Fibroblast of lung (primary cell): ENCODE results near the gene TTC24. TPM values are rescaled to one million over a fixed set of nuclear protein-coding genes. Genes with fewer than 3 reads are reported as not detected.

Experiments
- DNase-seq, 2 donors: peaks; one replicate each; pipeline versions ENCODE4 v3.0.0 to v3.0.0-alpha.2; 2010; ENCODE audit warnings: low read depth in 2 of 2
- H2AFZ ChIP-seq: 2 replicates; pipeline ENCODE4 v1.5.1; 2012; ENCODE audit warnings: low read length, control low read depth, inconsistent platforms
- H3K27ac ChIP-seq: 2 replicates; pipeline ENCODE4 v1.5.1; 2011; ENCODE audit warnings: low read length, control low read depth; ENCODE audit not compliant: insufficient read depth
- H3K27me3 ChIP-seq: 2 replicates; pipeline ENCODE4 v1.5.1; 2011; ENCODE audit warnings: mild to moderate bottlenecking, low read length; ENCODE audit not compliant: control insufficient read depth, insufficient read depth
- H3K36me3 ChIP-seq: 2 replicates; pipeline ENCODE4 v1.5.1; 2011; ENCODE audit warnings: low read length; ENCODE audit not compliant: control insufficient read depth, insufficient read depth
- H3K4me1 ChIP-seq: 2 replicates; pipeline ENCODE4 v1.5.1; 2011; ENCODE audit warnings: low read length; ENCODE audit not compliant: control insufficient read depth, insufficient read depth; ENCODE audit errors: extremely low read depth
- H3K4me2 ChIP-seq: 2 replicates; pipeline ENCODE4 v1.5.1; 2011; ENCODE audit warnings: low read length, control low read depth; ENCODE audit not compliant: insufficient read depth; ENCODE audit errors: extremely low read depth
- H3K4me3 ChIP-seq, 4 experiments: fragments of 200-600 bp in 1 of 4; sonication (generic) in 1 of 4; replicated peaks in 1 of 4; 2 replicates each; pipeline ENCODE4 v1.5.1; 2011 to 2016; ENCODE audit warnings: low read length in 4 of 4, low read depth in 3 of 4, mild to moderate bottlenecking in 3 of 4, control low read depth in 2 of 4, inconsistent platforms in 1 of 4, mixed read lengths in 1 of 4; ENCODE audit not compliant: insufficient read depth in 1 of 4; ENCODE audit errors: control extremely low read depth in 1 of 4
- H3K79me2 ChIP-seq: 2 replicates; pipeline ENCODE4 v1.5.1; 2012; ENCODE audit warnings: mild to moderate bottlenecking, low read length, inconsistent platforms; ENCODE audit not compliant: control insufficient read depth, insufficient read depth
- H3K9ac ChIP-seq: 2 replicates; pipeline ENCODE4 v1.5.1; 2011; ENCODE audit warnings: mild to moderate bottlenecking, low read length, control low read depth; ENCODE audit not compliant: insufficient read depth
- H3K9me3 ChIP-seq: 2 replicates; pipeline ENCODE4 v1.5.1; 2012; ENCODE audit warnings: low read depth, low read length; ENCODE audit not compliant: control insufficient read depth, insufficient read depth
- H4K20me1 ChIP-seq: 2 replicates; pipeline ENCODE4 v1.5.1; 2011; ENCODE audit warnings: low read length; ENCODE audit not compliant: control insufficient read depth, insufficient read depth; ENCODE audit errors: extremely low read depth
- CTCF ChIP-seq, 2 donors: IDR thresholded peaks in 1 of 2; conservative IDR thresholded peaks in 1 of 2; 1 replicate in 1 of 2; 2 replicates in 1 of 2; pipeline ENCODE4 v1.5.1; 2011 to 2012; ENCODE audit warnings: low read length in 2 of 2, control low read depth in 1 of 2, inconsistent platforms in 1 of 2, low read depth in 1 of 2, mild to moderate bottlenecking in 1 of 2
- EZH2 ChIP-seq: IDR thresholded peaks from 2 replicates; pipeline ENCODE4 v1.5.1; 2012; ENCODE audit warnings: low read length, control low read depth, mild to moderate bottlenecking; ENCODE audit errors: missing control alignments
- polyA plus RNA-seq, 2 donors: library from polyadenylated mRNA; depleted of rRNA in 1 of 2; stranded (reverse) in 1 of 2; unstranded in 1 of 2; fragments of >200 nt; gene quantifications; 2 replicates each; pipeline ENCODE4 v1.2.1, GENCODE V29; 2011 to 2012; ENCODE audit warnings: missing spikeins in 1 of 2
- total RNA-seq: library from RNA; depleted of rRNA; stranded (reverse); fragments of >200 nt; gene quantifications from 2 replicates; pipeline ENCODE4 v1.2.1, GENCODE V29; 2014

The TTC24 gene
- total and polyA plus RNA-seq, 2 donors (not counting 1 experiment from before 2014, with no cell fraction given): not detected

DNA sequence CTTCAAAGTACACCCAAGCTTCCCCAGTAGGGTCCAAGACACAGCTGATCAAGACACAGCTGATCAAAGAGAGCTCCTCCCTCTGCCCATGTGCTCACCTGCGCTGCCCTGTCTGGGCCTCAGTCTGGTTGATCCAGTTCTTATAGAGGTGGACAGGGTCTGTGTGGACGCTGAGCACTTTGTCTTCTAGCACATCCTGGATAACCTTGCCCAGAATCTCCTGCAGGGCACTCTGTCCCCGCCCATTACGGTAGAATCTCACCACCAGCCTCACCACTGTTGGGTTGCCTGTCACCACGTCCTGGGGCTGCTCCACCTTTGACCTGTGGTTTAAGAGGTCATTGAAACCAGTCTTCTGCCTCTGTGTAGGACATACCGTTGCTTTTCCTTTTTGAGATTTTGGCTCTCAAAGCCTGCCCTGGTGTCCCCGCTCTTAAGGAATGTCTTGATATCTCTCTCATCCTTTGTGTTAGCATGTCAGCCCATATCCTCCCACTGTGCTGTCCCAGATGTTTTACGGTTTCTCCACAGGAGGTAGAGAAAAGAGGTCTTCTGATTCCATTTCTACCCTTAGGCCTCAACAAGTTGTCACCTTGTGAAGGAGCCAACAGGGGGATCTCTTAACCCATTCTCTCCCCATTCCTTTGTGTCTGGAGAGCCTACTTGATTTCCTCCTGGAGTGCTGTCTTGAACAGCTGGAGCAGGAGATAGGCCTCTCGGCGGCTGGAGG is 40.6 kb upstream of the TTC24 start:
- no peaks in the 10 kb centered on the region for H3K4me1 ChIP-seq
- no peaks in the 10 kb centered on the region for H3K79me2 ChIP-seq
- no peaks in the 10 kb centered on the region for H4K20me1 ChIP-seq
- DNase-seq: no peak
- no peak overlapping the region for H2AFZ ChIP-seq
- no peak overlapping the region for H3K9ac ChIP-seq
- no peak overlapping the region for H3K27ac ChIP-seq
- TF ChIP-seq CTCF (conservative IDR thresholded peaks at IDR 0.05 in 1 of 2, IDR thresholded peaks at IDR 0.05 in 1 of 2; ENCODE audit: low read depth in 1 of 2, low read length in 2 of 2): no peak
- no peak for TF ChIP-seq EZH2
- no peaks in the 10 kb centered on the region for H3K9me3 ChIP-seq
- H3K36me3 ChIP-seq: peaks cover 28% of the 10 kb centered on the region
- H3K27me3 ChIP-seq: no peaks in the 10 kb centered on the region
- H3K4me2 ChIP-seq: no peak overlapping the region
- no peak overlapping the region for H3K4me3 ChIP-seq

DNA sequence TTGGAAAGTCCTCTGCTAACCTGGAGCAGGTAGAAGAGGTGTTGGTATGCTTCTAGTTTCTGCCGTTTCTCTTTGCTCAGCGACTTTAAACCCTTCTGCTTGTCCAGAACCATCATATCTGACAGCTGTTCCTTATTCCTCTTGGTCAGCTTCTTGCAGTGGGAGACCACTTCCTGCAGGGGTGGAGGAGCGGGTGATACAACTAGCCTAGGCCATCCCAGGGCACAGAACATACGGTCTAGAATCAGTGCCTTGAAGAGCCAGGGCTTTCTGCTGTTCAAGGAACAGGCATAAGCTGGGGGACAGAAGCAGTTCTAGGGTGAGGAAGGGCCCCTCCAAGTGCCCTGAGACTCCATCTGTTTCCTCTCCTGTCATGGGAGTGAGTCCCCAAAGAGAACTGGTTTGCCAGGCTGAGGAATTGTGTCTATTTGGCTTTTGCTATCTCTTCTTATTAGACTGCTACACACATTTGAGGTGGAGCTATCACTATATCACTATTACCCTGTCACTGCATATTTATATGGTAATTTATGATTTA is 39.6 kb upstream of the TTC24 start:
- no peak for DNase-seq
- H3K27ac ChIP-seq: no peak overlapping the region
- peaks cover 23% of the 10 kb centered on the region for H3K36me3 ChIP-seq
- H3K4me2 ChIP-seq: no peak overlapping the region
- H3K4me3 ChIP-seq: no peak overlapping the region
- TF ChIP-seq EZH2 (no peak), CTCF (conservative IDR thresholded peaks at IDR 0.05 in 1 of 2, IDR thresholded peaks at IDR 0.05 in 1 of 2; ENCODE audit: low read depth in 1 of 2, low read length in 2 of 2) (no peak)
- H3K9me3 ChIP-seq: no peaks in the 10 kb centered on the region
- no peaks in the 10 kb centered on the region for H3K4me1 ChIP-seq
- no peak overlapping the region for H3K9ac ChIP-seq
- H2AFZ ChIP-seq: no peak overlapping the region
- no peaks in the 10 kb centered on the region for H4K20me1 ChIP-seq
- H3K79me2 ChIP-seq: no peaks in the 10 kb centered on the region
- H3K27me3 ChIP-seq: no peaks in the 10 kb centered on the region

DNA sequence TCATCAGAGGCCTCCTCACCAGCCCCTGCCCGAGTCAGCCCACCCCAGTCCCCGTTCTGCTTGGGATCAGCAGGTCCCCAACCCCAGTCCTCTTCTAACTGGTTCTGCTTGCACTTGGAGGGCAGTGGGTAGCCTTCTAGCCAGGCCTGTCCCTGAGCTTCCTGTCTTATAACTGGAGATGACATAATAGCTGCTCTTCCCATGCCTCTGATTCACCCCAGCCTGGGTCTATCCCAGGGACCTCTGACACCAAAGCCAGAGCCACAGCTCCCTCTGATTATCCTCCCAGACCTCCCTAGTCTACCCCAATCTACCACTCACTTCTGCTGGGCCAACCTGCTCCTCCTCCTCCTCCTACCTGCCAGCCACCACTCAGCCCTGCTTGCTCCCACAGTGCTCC is 38.6 kb upstream of the TTC24 start:
- Histone ChIP-seq H3K27ac (no peak overlapping the region), H3K79me2 (no peaks in the 10 kb centered on the region), H3K4me2 (no peak overlapping the region), H3K9ac (no peak overlapping the region), H4K20me1 (no peaks in the 10 kb centered on the region), H3K27me3 (no peaks in the 10 kb centered on the region), H3K9me3 (no peaks in the 10 kb centered on the region), H3K4me1 (no peaks in the 10 kb centered on the region), H2AFZ (no peak overlapping the region), H3K36me3 (peaks cover 19% of the 10 kb centered on the region), H3K4me3 (no peak overlapping the region)
- DNase-seq: no peak
- no peak for TF ChIP-seq EZH2
- TF ChIP-seq CTCF (conservative IDR thresholded peaks at IDR 0.05 in 1 of 2, IDR thresholded peaks at IDR 0.05 in 1 of 2; ENCODE audit: low read depth in 1 of 2, low read length in 2 of 2): no peak
